Stimulated activated CD8-positive, alpha-beta memory T cell treated with anti-CD3 and anti-CD28 coated beads, Interleukin-12 subunit alpha, Interleukin-12 subunit beta, amount 100 ng/mL, for 24 hours (primary cell): ENCODE data around the gene HSP90AB1.

Source experiments
- DNase-seq: peaks from one replicate; pipeline ENCODE4 v3.0.0-alpha.2; 2020; ENCODE audit errors: extremely low read depth

The HSP90AB1 gene

DNA sequence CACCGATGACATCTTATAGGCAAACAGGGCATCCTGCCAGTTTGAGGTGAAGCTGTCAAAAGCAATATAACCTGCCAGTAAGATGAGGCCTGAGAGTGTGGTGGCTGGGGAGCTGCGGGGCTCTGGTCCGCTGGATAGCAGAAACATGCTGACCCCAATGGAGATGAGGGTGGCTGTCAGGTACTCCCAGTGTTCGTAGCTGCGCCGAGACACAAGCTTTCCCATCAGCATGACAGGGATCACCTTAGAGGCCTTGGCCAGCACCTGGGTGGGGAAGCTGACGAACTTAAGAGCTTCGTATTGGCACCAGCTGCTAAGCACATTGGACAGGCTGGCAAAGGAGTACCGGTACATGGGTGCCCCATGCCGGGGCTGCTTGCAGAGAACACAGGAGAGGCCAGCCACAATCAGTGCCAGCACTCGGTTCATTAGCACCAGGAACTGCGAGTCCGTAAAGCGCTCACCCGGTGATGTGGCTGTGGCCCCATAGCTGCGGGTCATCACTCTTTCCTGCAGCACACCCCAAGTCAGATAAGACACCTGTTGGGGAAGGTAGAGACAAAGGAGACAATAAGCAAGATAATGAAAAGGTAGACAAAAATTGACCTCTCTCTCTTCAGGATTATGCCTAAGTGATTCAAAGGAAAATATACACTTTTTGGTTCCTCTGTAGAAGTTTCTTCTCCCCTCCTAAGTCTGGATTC is 8.4 kb downstream of the HSP90AB1 start:
- DNase-seq = no peak

- no peak for DNase-seq
Observed at GRCh38 chr6:44255871-44256774, 9.2 kb downstream of the HSP90AB1 start.

- DNase-seq = no peak
Observed at GRCh38 chr6:44256775-44257024, 9.8 kb downstream of the HSP90AB1 start.

DNA sequence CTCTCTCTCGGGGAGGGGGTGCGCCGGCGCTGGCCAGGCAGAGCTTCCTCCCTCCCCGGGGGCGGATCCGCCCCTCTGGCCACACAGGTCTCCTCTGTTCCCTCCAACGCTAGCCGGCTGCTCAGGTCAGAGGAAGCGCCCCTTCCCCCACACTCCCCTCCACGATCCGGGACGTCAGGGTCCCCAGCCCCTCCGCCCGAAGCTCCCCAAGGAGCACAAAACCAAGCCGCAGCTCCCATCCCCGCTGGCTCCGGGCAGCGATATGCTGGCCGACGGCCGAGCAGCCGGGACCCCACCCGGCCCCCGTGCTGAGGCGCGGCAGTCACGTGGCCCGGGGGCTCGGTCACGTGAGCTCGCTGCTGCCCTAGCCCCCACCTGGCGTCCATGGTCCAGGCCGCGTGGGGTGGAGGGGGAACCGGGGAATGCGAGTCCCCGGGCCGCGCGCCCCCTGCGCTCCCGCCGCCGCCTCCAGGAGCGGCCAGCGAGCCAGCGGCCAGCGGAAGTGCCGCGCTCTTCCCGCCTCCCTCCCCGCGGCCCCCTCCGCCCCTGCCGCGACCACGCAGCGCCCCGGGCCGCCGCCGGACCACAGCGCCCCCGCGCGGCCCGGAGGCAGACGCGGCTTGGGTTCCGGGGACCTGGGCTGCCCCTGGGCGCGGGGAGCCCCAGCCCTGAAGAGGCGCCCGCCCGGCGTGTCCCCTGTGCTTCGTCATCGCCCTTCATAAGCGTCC is 10.3 kb downstream of the HSP90AB1 start, which contains the start of gene SLC35B2:
Gene SLC35B2, minus strand, starts transcription at position 504 of the 728 bp plus-strand sequence. Its CDS starts 118 bp downstream, at position 386.
- DNase-seq = no peak

GRCh38 chr6:44257753-44258324 is 10.9 kb downstream of the HSP90AB1 start:
- no peak for DNase-seq

DNA sequence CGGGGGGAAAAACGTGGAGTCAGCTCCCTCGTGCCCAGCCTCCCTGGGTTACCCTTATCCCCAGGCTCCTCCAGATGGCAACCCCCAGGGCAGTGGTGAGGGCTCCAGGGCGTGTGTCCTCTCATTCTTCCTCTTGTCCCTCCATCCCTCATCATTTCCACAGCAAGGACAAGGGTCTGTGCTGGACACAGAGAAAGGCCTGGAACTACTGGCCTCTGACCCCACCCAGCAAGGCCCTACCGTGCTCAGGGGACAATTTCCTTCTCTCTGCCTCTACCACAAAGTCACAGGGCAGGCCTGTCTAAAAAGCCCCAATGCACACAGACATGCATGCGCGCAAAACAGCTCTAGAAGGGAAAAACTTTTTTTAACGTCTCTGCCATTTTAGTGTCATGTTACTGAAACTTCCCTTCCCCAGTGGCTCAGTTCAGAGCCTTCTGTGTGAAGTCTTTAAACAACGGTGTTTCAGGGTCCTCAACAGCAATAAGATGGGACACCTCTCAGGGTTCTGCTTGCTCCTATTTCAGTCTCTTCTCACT is 11.5 kb downstream of the HSP90AB1 start:
- no peak for DNase-seq

DNA sequence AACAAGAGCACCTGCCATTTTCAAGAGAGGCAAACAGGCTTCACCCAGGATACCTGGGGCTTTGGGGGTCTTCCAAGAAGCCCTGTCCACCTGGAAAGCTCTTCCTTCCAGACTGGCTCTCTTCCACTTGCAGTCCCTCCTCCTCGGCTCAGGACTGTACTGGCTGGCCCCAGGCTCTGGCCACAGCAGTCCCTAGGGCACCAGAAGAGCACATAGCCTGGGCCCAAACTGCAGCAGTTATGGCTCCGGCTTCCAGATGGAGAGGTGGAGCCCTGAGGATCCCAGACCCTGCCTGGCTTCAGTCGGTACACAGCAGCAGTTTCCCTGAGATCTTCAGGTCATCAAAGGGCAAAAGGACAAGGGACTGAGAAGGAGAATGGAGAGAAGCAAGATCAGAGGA is 12.0 kb downstream of the HSP90AB1 start:
- DNase-seq = no peak

DNA sequence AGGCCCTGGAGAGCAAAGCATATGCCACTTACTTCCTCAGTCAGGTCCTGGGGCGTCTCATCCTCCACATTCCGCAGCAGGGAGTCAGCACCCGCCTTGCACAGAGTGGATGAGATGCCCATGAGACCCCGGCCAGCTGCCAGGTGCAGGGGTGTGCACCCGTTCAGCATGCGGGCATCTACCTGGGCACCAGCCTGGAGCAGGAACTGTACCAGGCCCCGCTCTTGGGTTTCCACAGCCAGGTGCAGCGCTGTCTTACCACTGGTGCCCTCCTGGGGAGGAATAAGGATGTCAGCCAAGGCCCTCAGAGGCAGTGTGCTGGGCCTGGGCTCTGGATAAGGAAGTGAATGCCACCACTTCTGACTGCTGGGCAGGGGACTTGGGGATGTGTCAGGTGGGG is 13.1 kb downstream of the HSP90AB1 start:
- no peak for DNase-seq

DNA sequence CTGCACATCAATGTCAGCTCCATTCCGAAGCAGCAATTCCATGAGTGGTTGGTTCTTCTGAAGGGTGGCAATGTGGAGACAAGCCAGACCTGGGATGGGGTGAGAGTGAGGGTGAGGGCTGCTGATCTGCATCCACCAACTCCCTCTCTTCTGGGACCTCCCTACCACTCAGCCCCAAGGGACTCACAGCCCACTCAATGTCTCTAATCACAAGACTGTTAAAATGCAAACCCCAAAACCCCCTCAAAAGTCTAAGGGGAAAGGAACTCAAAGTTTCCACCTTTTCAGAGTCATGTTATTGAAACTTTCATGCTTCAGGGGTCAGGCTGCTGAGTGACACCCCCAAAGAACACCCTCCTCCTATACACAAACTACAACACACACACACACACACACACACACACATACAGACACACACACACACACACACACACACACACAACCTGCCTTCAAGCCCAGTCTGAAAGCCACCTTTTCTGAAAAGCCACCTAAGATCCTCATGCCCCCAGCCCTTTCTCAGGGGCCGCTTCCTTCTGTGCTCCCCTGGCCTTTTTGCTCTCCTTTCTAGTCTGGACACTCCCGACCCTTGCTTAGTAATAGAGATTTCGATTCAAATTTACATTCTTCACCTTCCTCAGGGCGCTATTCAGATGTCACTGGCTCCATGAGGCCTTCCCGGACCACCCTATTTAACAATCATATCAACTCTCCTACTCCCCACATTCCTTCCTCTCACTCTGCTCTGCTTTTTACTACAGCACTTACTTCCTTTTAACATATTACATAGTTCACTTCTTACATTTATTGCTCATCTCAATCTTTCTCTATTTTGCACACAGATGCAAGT is 13.8 kb downstream of the HSP90AB1 start:
- no peak for DNase-seq

- DNase-seq = no peak
Observed at GRCh38 chr6:44261581-44261980, 14.7 kb downstream of the HSP90AB1 start.

DNA sequence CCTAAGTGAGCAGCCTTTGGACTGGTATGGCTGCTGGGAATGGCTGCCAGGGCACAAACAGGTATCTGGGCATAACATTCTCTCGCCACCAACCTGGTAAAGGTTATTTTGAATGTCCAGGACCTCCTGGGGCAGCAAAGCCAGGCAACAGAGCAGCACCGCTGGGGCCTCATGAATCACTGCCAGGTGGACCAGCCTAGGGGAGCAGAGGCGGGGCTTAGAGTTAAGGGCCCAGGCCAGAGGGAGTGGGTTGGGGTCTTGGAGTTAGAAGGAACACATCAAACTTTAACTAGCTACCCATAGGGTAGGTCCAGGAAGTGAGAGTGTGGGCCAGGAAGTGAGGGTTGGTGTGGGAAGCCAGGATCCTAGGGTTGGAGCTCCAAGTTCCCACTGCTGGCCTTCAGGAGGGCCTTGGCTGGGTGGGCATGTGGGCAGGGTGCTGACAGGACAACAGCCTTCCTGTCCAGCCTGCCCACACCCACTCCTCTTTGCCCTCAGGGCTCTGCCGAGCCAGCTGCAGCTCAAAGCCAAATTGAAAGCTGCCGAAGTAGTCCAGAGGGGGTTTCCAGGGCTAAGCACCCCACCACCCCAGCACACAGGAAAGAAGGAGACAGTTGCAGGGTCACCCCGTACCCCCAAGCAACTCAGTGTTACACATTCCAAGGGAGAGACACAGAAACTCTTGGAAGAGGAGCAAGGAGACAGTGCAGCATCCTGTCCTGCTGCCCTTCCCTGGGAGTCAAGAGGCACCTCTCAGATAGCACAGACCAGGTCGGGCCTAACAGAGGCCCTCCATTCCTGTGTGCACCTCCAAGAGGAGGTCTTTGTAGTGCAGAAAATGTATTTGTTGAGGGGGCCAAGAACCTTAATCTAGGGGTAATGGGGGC is 15.8 kb downstream of the HSP90AB1 start:
- no peak for DNase-seq

DNA sequence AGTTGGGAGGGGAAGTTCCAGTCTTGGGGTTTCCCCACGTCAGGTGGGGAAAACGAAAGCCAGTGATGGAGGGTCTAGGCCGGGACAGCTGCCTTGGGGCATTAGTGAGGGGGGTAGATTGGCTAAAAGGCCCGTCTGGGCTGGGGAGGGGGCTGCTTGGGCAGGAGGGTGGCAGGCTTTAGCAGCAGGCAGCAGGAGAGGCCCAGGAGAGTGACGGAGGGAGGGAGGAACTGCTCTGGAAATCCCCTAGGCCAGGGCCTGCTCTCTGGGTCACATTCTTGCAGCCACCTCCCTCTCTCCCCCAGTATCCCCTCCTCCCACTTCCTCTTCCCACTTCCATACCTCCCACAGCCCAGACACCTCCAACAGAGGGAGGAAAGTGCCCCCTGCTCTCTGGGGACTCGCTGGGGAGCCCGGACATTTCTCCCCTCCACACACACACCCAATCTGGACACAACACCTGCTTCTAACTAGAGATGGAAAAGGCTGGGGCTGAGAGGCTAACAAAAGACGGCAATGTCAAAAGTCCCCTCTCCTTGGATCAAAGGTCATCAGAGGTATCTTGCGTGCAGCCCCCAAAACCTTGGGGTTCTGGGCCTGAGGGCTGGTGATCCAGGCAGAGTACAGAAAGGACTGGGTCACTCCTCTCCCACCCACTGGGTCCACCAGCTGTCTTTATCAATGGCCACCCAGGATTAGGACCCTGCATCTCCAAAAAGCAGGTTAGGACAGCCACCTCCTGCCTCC is 16.6 kb downstream of the HSP90AB1 start:
- DNase-seq = no peak

GRCh38 chr6:44264154-44265006 is 17.5 kb downstream of the HSP90AB1 start:
- no peak for DNase-seq

- peak; percentile 86 for DNase-seq
Observed at GRCh38 chr6:44265007-44265721, 18.3 kb downstream of the HSP90AB1 start, which contains the start of gene NFKBIE. Gene NFKBIE (minus strand): TSS chr6:44265551. CDS start chr6:44265346, 205 bp downstream.

DNA sequence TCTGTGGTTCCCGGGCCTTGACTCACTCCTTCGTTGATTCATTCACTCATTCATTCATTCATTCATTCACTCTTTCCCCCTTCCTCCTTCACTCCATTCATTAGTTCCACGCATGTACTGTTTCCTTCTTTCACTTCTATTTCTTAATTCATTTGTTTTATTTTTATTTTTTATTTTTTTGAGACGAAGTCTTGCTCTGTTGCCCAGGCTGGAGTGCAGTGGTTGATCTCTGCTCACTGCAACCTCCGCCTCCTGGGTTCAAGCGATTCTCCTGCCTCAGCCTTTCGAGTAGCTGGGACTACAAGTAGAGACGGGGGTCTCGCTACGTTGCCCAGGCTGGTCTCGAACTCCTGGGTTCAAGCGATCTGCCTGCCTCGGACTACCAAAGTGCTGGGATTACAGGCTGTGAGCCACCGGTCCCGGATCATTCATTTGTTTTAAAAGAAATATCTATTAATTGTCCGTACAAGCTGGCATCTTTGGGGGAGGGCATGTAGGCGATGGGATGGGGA is 18.9 kb downstream of the HSP90AB1 start:
- no peak for DNase-seq

DNA sequence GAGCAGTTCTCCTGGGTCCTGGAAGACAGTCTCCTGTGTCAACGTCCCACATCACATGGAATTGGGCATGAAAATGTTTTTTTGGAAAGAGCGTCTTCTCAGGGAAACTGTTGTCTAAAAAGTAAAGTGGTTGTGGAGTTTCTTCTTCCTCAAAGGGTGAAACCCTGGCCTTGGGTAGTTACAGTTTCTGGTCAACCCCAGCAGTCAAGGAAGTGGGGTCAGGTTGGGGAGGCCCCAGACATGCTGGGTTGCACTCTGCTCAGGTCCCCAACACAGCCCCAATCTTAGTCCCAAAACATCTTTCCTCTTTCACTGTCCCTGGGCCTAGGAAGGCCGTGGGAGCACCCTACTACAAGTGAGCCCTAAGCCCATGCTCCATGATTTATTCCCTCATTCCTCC is 19.4 kb downstream of the HSP90AB1 start:
- no peak for DNase-seq

- DNase-seq = no peak
Observed at GRCh38 chr6:44267252-44267651, 20.4 kb downstream of the HSP90AB1 start.
